GM18907 (cell line): ENCODE measurements around the gene CPLX1.
"Not testable (repeated sequence)": the region's sequence is repeated elsewhere in the genome, so short reads cannot be mapped to it uniquely, and the experiment has no call there.

Experiments used
- ATAC-seq: cut with Tn5 transposase; IDR thresholded peaks from one replicate; pipeline ENCODE4 v1.9.1; 2021; ENCODE audit warnings: mild to moderate bottlenecking, moderate library complexity; ENCODE audit not compliant: unreplicated experiment

The CPLX1 gene

GRCh38 chr4:821631-822030, 4.3 kb downstream of the CPLX1 start:
- ATAC-seq: no peak

DNA sequence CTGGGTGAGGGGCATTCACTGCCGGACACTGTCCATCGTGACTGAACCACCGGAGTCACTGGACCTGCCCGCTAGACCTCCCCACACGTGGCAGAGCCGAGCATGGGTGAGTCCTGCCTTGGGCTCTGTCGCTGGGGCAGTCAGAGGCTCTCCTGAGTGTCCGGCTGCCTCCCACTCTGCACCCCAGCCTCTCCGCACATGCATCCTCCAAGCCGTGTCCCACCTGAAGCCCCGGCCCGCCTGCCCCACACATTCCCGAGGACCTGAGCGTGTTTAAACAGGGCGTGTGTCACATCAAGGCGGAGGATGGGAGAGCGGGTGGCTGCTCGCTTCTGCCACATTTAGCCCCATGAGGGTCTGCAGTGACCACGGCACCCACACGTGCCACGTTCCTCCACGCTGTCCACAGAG, 4.7 kb downstream of the CPLX1 start:
- no peak for ATAC-seq

GRCh38 chr4:820230-821172, 5.4 kb downstream of the CPLX1 start:
- ATAC-seq: no peak

GRCh38 chr4:819401-820229, 6.3 kb downstream of the CPLX1 start:
- no peak for ATAC-seq

DNA sequence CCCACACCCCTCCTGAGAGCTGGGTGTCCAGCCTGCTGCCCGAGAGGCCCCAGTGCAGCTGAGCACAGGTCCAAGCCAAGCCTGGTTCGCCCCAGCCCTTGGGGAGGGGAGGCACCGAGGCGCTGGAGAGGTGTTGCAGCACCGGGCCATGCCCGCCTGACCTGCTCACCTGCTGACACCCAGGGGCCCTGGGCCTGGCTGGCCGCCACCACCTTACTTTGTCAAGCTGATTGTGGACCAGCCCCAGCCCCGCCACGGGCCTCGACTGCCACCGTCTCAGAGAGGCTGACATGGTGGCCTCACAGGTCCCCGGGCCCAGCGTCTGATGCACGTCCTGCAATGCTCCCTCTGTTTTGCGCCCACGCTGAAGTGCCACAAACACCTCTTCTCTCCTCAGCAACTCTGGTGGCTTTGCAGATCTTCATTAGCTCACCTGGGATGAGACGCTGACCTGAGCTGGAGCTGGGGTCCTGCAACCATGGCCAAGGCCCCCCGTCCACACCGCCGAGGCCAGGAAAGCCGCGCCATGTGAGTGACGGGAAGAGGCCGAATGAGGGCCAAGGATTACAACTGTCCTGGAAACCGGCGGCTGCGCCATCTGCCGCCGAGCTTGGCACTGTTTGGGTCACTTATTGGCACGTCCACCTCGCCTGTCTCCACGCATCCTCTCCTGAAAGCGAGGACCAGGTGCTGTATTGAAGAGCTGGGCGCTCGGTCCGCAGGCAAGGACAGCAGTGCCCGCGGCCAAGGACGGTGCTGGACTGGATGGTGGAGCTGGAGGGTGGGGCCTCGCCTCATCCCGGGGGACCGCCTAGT, 7.6 kb downstream of the CPLX1 start:
- no peak for ATAC-seq

GRCh38 chr4:815464-816146, 10.3 kb downstream of the CPLX1 start:
- no peak for ATAC-seq

DNA sequence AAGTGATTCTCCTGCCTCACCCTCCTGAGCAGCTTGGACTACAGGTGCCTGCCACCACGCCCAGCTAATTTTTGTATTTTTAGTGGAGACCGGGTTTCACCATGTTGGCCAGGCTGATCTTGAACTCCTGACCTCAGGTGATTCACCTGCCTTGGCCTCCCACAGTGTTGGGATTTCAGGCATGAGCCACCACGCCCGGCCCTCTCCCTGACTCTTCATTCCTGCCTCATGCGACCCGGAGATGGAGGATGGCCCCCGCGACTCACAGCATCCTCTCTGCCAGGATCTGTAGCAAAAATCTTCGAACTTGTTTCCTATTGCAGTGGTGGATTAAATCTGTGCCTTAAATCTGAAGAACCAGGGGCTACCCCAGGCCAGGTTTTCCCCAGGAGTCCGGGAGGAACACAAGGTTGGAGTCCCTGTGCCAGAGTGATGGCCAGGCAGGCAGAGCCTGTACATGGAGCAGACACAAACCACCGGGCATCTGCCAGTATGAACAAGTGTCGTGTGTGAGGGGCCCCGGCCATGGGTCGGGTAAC, 11.5 kb downstream of the CPLX1 start:
- ATAC-seq: no peak

- no peak for ATAC-seq
These were observed 12.0 kb downstream of the CPLX1 start for GRCh38 chr4:813900-814299.

DNA sequence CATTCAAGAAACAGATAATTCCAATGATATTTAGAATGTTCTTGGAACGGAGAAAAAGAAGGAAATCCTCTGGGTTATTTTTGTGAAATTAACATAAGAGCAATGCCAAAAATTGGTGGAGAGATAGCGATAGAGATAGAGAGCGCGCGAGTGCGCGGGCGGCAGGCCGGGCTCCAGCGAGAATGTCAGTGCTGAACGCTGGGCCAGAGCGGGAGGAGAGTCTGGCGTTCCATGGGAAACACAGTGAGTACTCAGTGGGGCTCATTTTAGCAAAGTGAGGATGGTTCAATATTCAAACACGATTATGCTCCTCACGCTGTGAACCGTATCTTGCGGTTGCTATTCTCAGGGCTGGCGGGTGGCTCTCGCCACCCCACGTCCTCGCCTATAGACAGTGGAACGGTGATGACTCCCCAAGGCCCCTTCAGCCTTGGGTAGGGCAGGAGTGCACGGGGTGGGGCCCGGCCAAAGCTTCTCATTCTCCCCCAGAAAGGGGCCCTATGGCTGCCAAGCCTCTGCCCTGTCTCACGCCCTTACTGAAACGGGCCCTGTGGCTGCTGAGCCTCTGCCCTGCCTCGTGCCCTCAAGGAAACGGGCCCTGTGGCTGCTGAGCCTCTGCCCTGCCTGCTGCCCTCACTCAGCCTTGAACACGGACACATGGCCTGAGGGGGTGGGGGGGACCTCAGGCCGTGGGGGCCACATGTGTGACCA, 16.9 kb downstream of the CPLX1 start:
- ATAC-seq: no peak

DNA sequence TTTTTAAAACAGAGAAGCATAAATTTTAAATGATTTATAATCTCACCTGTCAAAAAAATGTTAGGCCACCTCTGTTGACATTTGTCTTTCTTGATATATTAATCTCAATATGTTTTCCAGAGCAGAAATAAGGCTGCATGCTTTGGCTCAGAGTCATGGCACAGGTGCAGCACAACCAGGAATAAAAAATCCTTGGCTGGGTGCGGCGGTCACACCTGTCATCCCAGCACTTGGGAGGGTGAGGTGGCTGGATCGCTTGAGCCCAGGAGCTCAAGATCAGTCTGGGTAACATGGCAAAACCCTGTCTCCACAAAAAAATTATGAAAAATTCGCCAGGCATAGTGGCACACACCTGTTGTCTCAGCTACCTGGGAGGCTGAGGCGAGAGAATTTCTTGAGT, 18.1 kb downstream of the CPLX1 start:
- no peak for ATAC-seq

- ATAC-seq: not testable (repeated sequence)
These were observed 18.9 kb downstream of the CPLX1 start for GRCh38 chr4:806979-807378.

DNA sequence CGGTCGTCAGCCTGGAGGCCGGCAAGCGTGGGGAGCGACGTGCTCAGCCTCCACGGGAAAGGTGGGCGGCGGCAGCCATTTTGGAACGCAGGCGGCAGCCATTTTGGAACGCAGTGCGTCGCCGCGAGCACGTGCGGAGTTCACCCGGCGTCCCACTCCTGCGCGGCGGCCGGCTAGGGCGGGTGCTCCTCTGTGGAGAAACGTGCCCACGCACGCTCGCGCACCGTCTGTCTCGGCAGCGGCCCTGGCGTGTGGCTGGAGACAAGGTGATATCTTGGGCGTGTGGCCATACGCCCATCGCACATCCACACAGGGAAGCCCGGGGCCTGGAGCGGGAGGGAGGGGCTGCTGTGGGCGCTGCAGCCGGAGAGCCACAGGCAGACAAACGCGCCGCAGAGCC, 21.1 kb downstream of the CPLX1 start:
- ATAC-seq: no peak

DNA sequence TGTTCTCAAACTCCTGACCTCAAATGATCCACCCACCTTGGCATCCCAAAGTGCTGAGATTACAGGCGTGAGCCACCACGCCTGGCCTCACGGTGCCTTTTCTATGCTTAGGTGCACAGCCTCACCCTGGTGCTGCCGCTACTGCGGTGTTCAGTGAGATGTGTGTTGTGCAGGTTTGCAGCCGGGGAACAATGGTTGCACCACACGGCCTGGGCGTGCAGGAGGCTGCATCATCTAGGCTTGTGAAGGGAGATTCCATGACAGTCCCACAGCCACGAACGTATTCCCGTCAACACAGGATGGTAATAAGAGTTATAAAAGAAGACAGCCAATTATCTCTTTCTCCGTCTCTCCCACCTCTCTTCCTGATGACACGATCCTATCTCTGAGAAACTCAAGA, 22.0 kb downstream of the CPLX1 start:
- ATAC-seq: no peak

DNA sequence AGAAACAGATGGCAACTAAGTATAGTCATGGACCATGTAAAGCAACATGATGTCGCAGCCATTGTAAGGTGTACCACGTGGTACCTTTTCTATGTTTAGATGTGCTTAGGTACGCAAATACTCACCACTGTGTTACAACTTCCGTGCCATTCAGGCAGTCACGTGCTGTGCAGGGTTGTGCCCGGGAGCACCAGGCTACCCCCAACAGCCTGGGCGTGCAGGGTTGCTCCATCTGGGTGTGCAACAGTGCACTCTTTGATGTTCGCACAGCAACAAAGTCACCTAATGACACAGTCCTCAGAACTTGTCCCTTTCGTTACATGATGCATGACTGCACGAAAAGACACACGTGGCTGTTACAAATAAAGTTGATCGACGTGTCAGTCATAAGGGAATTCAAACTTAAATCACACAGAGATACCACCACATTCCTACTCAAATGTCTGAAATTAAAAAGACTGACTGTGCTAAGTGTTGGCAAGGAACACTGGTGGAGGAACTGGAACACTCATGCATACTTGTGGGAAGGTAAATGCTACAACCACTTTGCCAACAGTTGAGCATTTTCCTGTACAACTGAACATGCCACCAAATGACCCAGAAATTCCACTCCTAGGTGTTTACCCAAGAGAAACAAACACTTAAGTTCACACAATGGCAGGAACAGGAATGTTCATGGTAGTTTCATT, 24.3 kb downstream of the CPLX1 start:
- ATAC-seq: no peak

GRCh38 chr4:797066-797465, 28.9 kb downstream of the CPLX1 start:
- no peak for ATAC-seq

DNA sequence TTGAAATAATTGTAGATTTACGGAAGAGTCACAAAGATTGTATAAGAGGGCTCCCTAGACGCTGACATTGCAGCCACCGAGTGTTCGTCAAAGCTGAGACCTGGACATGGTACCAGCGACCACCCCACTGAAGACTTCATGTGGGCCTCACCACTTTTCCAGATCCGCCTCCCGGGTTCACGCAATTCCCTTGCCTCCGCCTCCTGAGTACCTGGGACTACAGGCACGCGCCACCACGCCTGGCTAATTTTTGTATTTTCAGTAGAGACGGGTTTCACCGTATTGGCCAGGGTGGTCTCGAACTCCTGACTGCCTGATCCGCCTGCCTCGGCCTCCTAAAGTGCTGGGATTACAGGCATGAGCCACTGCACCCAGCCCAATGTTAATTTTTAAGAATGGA, 29.7 kb downstream of the CPLX1 start:
- no peak for ATAC-seq

GRCh38 chr4:795726-796119, 30.2 kb downstream of the CPLX1 start:
- ATAC-seq: no peak

- no peak for ATAC-seq
These were observed 30.8 kb downstream of the CPLX1 start for GRCh38 chr4:794900-795725.
